H1 (cell line): ENCODE measurements around the gene EIF2S1. TPM values are rescaled to one million over a fixed set of nuclear protein-coding genes. Genes with fewer than 3 reads are reported as not detected.

ENCODE experiments used
- CREB1 ChIP-seq: IDR thresholded peaks from 2 replicates; pipeline ENCODE4 v1.6.1; 2012; ENCODE audit warnings: inconsistent platforms
- EP300 ChIP-seq, 2 experiments: IDR thresholded peaks; 1 replicate in 1 of 2; 2 replicates in 1 of 2; pipeline ENCODE4 v1.6.1; 2011 to 2012; ENCODE audit warnings: low read depth in 2 of 2, low read length in 2 of 2, mild to moderate bottlenecking in 2 of 2, borderline replicate concordance in 1 of 2, inconsistent platforms in 1 of 2, moderate library complexity in 1 of 2
- GABPA ChIP-seq: IDR thresholded peaks from 2 replicates; pipeline ENCODE4 v1.6.1; 2011; ENCODE audit warnings: mild to moderate bottlenecking, low read length, moderate library complexity, borderline replicate concordance; ENCODE audit not compliant: insufficient read depth
- NRF1 ChIP-seq: IDR thresholded peaks from 2 replicates; pipeline ENCODE4 v1.6.1; 2011; ENCODE audit warnings: mild to moderate bottlenecking, low read depth, low read length, improper control_type of control experiment
- RAD21 ChIP-seq, 2 experiments: IDR thresholded peaks in 1 of 2; conservative IDR thresholded peaks in 1 of 2; 2 replicates each; pipeline ENCODE4 v1.6.1; 2011; ENCODE audit warnings: low read depth in 2 of 2, low read length in 2 of 2, improper control_type of control experiment in 1 of 2, inconsistent platforms in 1 of 2, mild to moderate bottlenecking in 1 of 2, moderate library complexity in 1 of 2
- SRF ChIP-seq: IDR thresholded peaks from 2 replicates; pipeline ENCODE4 v1.6.1; 2011; ENCODE audit warnings: mild to moderate bottlenecking, low read depth, low read length, moderate library complexity
- polyA plus RNA-seq, 7 experiments: library from polyadenylated mRNA; depleted of rRNA in 3 of 7; stranded (reverse) in 5 of 7; unstranded in 2 of 7; fragments of >200 nt in 5 of 7; fragments of 200-250 nt in 2 of 7; gene quantifications; 1 replicate in 5 of 7; 2 replicates in 1 of 7; 4 replicates in 1 of 7; pipeline versions ENCODE4 v1.2.1 to v1.2.3, GENCODE V29; 2011 to 2013; ENCODE audit warnings: missing spikeins in 2 of 7, mixed read lengths in 2 of 7
- total RNA-seq: library from RNA; stranded (reverse); fragmentation: NEBNext Ultra II Directional; extraction: Animal tissue kit (Norgen Biotek cat#: 25700); gene quantifications from 2 replicates; pipeline ENCODE4 v1.2.1, GENCODE V29; 2021

The EIF2S1 gene
- total and polyA plus RNA-seq, 2 of the 8 experiments (the other 6 are each of a cell fraction or from before 2014, with no cell fraction given), result 35.1 to 146 TPM

GRCh38 chr14:67313153-67313552 lies 47.0 kb upstream of the EIF2S1 start (continued):
- TF ChIP-seq GABPA (no peak), CREB1 (no peak), SRF (no peak), NRF1 (no peak), EP300 (IDR thresholded peaks at IDR 0.05; ENCODE audit: borderline replicate concordance in 1 of 2, low read depth in 2 of 2, low read length in 2 of 2) (no peak), RAD21 (IDR thresholded peaks at IDR 0.05 in 1 of 2, conservative IDR thresholded peaks at IDR 0.05 in 1 of 2; ENCODE audit: low read depth in 2 of 2, low read length in 2 of 2) (no peak)
